EL (cell line): ENCODE results near the gene PURB.
"Not testable (repeated sequence)": the region's sequence is repeated elsewhere in the genome, so short reads cannot be mapped to it uniquely, and the experiment has no call there.

Source experiments
- DNase-seq: peaks from one replicate; pipeline ENCODE4 v3.0.0-alpha.2; 2016

PURB gene

DNA sequence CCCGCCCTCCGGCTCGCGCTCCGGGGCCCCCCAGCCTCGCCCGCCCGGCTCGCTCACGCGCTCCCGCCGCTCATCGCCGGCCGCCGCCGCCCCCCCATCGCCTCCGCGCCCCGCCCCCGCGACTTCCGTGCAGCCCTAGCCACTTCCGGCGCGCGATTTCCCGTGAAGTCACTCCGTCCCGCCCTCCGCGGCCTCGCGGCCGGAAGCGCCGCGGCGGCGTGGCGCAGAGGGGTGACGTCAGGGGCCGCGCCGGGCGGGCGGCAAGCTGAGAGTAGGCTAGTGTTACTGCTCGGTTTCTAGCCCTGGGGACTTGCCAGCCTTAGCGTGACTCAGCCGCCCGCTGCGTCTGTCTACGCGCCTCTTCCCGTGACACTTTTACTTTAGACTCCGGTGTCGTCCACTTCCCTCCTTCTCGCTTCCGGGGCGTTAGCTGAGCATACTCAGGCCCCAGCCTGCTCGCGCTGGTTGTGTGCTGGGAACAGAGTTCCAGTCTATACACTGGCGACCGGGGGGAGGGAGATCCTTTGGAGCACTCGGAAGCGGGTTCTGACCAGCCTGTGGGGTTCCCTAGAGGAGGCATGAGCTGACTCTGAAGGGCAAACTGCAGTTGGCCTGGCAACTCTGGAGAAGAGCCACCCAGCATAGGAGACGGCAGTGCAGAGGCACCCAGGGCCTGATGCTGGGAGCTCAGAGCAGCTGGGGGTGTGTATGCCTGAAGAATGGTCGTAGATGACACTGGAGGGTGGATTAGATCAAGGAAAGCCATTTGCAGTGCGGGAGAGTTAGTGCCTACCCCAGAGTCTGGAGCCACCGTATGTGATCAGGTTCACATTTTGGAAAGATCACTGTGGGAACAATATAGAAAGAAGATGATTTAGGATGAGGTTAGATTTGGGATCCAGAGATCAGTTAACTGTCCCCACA, at the start of gene PURB:
TSS of gene PURB (minus strand) at position 137 of the 924 bp plus-strand sequence. CDS start 182 bp downstream, outside the sequence.
- peak; percentile 99 for DNase-seq

DNA sequence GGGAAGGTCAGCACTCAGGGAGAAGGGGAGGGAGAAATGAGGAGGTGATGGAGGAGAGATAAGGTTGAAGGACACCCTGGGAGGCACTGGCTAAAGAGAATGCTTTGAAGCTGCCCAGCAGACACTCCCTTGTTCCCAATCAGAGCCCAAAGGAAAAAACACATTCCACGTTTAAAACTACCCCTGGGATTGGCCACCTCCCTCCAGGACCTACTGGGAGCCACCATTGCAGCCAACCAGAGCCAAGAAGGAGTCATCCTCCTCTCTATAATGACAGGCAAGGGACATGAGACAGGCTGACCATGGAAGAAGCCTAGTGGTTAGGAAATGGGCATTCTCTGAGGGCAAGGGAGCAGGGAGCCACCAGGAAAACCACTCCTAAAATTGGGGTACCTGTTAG, 49.7 kb upstream of the PURB start:
- DNase-seq: no peak

- DNase-seq: not testable (repeated sequence)
Measured at GRCh38 chr7:44934510-44934909, 49.2 kb upstream of the PURB start.

- no peak for DNase-seq
Measured at GRCh38 chr7:44930921-44931320, 45.6 kb upstream of the PURB start.

GRCh38 chr7:44922351-44922694, 37.0 kb upstream of the PURB start:
- DNase-seq: no peak

GRCh38 chr7:44921607-44922350, 36.4 kb upstream of the PURB start:
- peak; percentile 74 for DNase-seq

GRCh38 chr7:44920119-44920518, 34.8 kb upstream of the PURB start:
- no peak for DNase-seq

DNA sequence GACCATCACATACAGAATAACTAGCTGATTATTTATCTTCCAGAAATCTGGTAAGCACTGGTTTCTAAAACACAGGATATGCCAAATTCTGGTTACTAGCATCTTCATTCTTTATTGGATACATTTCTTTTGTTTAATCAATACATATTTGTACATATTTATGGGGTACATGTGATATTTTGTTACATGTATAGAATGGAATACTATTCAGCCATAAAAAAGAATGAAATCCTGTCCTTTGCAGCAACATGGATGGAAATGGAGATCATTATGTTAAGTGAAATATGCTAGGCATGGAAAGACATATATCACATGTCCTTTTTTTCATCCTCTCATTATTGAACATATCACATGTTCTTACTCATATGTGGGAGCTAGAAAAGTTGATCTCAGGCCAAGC, 32.7 kb upstream of the PURB start:
- no peak for DNase-seq

GRCh38 chr7:44917465-44917864, 32.1 kb upstream of the PURB start:
- no peak for DNase-seq

DNA sequence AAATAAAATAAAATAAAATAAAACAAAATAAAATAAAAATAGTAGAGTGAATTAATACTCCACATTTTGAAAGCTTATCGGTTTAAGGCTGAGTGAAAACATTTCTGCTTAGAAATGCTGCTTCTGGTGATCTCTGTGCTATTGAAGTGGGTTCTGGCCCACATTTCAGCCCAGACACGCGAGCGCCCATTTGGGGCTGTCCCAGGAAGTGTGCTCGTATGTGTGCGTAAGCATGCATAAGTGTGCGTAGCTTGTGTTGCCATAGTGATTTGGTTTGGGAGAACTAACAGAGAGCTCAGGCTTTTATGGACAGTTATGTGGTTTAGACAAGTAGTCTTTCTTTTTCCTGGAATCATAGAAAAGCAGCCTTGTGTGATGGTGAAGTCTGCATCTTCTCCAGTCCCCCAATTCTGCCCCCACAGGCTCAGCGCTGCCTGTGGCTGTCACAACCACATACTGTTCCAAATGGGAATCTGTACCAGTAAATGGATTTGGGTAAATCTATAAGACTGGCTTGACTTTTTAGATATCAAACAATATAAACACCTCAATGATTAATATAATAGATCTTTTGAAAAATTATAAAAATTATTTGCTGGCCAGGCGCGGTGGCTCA, 29.8 kb upstream of the PURB start:
- DNase-seq: no peak

GRCh38 chr7:44912775-44913347, 27.5 kb upstream of the PURB start:
- DNase-seq: no peak

DNA sequence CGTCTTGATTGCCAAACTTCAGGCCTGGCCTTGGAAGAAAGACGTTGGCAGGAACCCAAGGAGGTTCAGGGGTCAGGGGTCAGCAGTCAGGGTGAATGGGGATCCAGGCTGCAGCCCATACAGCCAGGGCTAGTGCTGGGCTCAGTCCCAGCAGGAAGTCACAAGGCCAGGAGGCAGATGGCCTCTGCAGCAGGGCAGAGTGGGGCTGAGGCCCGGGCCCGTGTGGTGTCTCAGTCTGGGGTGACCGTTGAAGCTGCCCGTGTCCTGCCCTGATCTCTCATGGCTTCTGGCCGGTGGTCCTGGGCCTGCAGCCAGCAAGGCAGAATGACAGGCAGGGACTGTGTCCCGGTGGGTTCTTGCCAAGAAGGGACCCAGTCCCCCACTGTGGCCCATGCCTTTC, 26.6 kb upstream of the PURB start:
- no peak for DNase-seq

GRCh38 chr7:44909596-44910389, 24.5 kb upstream of the PURB start:
- DNase-seq: no peak

DNA sequence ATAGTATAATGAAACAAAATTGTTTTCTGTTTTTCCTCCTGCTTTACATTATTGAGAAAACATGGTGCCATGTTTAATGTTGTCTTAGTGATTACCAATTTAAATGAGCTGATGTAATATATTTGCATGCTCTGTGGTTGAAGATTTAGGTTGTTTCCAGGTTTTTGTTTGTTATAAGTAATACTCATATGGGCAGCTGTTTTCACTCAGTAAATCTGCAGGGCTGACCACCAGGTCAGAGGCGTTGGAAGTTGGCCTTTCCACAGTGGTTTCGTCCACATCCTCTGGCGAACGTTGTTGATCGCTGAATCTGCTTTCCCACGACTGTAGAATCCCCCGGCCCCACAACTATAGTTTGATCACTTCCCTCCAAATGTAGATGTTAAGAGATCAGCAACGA, 21.6 kb upstream of the PURB start:
- no peak for DNase-seq

- DNase-seq: no peak
Measured at GRCh38 chr7:44905002-44905635, 19.8 kb upstream of the PURB start.

GRCh38 chr7:44899443-44899842, 14.1 kb upstream of the PURB start:
- no peak for DNase-seq

DNA sequence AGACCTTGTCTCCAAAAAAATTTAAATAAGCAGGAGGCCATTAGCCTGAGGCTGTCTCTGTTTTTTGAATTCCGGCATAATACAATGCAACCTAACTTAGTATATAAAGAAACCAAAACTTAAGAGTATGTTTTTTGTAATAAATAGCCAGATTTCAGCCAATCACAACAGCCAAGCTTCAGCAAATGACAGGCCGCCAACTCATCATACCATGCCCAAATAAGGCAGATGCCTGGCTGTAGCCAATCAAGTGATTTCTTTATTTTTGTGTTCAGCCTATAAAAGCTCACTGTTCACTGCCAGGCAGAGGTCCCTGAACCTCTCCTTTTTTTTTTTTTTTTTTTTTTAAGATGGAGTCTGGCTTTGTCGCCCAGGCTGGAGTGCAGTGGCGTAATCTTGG, 12.7 kb upstream of the PURB start:
- DNase-seq: no peak

- peak; percentile 49 for DNase-seq
Measured at GRCh38 chr7:44897309-44897708, 12.0 kb upstream of the PURB start.

DNA sequence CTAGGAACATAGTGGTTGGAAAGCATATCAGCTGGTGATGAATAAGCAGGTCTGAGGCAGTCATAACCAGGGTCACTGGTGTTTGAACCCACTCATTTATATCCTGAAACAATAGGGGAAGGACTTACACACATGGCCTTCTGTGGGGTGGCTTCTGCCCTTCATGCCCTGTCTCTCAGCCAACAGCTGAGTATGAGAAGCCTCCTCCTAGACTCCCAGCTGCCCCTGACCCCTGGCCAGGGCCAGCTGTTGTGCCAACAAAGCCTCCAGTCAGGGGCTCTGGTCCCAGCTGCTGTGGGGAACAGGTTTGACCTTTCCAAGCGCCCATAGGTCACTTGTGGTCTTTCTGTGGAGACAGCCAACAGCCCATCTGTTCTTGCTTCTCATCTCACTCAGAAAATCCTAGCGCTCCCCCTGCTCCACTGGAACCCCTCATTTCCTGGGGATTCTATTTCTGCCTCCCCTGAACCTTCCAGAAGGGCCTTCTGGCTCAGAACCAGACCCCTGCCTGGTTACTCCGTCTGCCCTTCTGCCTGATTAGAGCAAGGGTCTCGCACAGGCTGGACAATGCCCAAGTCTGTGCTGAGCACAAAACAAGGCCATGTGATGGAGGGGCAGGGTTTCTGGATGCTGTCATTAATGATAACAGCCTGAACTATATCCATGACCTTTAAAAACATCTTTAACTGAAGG, 9.7 kb upstream of the PURB start:
- no peak for DNase-seq

DNA sequence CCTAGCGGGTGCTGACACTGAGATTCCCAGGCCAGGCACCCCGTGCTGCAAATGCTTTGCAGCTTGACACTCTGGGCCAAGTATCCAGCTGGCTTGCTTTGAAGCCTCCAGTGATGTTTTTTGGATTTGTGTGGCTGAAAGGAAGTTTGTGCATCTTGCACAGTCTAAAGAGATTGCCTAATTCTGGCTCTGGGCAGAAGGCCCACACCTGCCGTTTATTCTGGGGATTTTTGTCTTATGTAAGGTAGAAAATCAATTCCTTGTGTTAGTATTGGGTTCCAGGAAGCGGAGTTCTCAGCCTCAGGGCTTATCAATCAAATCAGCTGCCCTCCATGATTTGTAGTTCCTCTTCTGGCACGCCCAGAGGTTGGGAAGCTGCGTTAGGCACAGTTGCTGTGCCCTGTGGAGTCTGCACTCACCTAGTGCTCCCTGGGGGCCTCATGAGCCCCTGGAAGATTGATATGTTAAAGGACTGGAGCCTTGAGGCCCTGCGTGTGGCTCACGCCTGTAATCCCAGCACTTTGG, 8.4 kb upstream of the PURB start:
- DNase-seq: no peak

- DNase-seq: no peak
Measured at GRCh38 chr7:44891791-44892190, 6.5 kb upstream of the PURB start.
